Tibial nerve (tissue), 4 donors: Measurements from ENCODE around the gene DOC2A. TPM values are rescaled to one million over a fixed set of nuclear protein-coding genes. Genes with fewer than 3 reads are reported as not detected.
A peak's percentile ranks its signal among the peaks of the same experiment; 100 is the strongest.

Source experiments
- DNase-seq, 2 donors: peaks; one replicate each; pipeline ENCODE4 v3.0.0-alpha.2; 2019; ENCODE audit warnings: low spot score in 2 of 2
- H3K27ac ChIP-seq, 4 donors: fragments of 200-600 bp; sonication (generic) in 3 of 4; one replicate each; pipeline ENCODE4 v1.5.1; 2017 to 2019; ENCODE audit warnings: mild to moderate bottlenecking in 1 of 4
- H3K27me3 ChIP-seq, 2 donors: fragments of 200-600 bp; sonication (generic) in 1 of 2; one replicate each; pipeline versions ENCODE4 v1.5.1 to v1.6.0; 2017 to 2019
- H3K36me3 ChIP-seq, 3 donors: fragments of 200-600 bp; sonication (generic); one replicate each; pipeline ENCODE4 v1.5.1; 2018 to 2019
- H3K4me1 ChIP-seq, 4 donors: fragments of 200-600 bp; sonication (generic) in 3 of 4; one replicate each; pipeline ENCODE4 v1.5.1; 2017 to 2019
- H3K4me3 ChIP-seq, 4 donors: fragments of 200-600 bp; sonication (generic) in 3 of 4; one replicate each; pipeline ENCODE4 v1.5.1; 2017 to 2019; ENCODE audit warnings: mild to moderate bottlenecking in 1 of 4, moderate library complexity in 1 of 4
- H3K9me3 ChIP-seq, 4 donors: fragments of 200-600 bp; sonication (generic) in 3 of 4; one replicate each; pipeline ENCODE4 v1.5.1; 2017 to 2019
- CTCF ChIP-seq, 5 experiments: fragments of 200-600 bp in 3 of 5; fragments of 450-650 bp in 2 of 5; sonication (generic) in 3 of 5; IDR thresholded peaks; one replicate each; pipeline ENCODE4 v1.5.1; 2016 to 2019; ENCODE audit warnings: antibody characterized with exemption in 5 of 5, mild to moderate bottlenecking in 3 of 5, moderate library complexity in 2 of 5
- EP300 ChIP-seq, 2 donors: sonication (generic); formaldehyde crosslinking; IDR thresholded peaks; one replicate each; pipeline ENCODE4 v1.6.1; 2017; ENCODE audit warnings: antibody characterized with exemption in 2 of 2, mild to moderate bottlenecking in 1 of 2
- POLR2A ChIP-seq, 2 donors: fragments of 450-650 bp; IDR thresholded peaks; one replicate each; pipeline ENCODE4 v1.6.1; 2017; ENCODE audit warnings: antibody characterized with exemption in 2 of 2, mild to moderate bottlenecking in 2 of 2, moderate library complexity in 2 of 2
- WGBS, 2 donors: methylation state at CpG; one replicate each; pipeline ENCODE4 v1.1.5; 2018; 5-methylcytosine and 5-hydroxymethylcytosine counted together
- total RNA-seq, 4 donors: library from RNA; depleted of rRNA; stranded (reverse); fragments of >200 nt; gene quantifications; one replicate each; pipeline ENCODE4 v1.1.0, GENCODE V29; 2016

Gene DOC2A
- total RNA-seq, 4 donors from 2014 or later: 0.44 to 4.2 (median 1.7) TPM

DNA sequence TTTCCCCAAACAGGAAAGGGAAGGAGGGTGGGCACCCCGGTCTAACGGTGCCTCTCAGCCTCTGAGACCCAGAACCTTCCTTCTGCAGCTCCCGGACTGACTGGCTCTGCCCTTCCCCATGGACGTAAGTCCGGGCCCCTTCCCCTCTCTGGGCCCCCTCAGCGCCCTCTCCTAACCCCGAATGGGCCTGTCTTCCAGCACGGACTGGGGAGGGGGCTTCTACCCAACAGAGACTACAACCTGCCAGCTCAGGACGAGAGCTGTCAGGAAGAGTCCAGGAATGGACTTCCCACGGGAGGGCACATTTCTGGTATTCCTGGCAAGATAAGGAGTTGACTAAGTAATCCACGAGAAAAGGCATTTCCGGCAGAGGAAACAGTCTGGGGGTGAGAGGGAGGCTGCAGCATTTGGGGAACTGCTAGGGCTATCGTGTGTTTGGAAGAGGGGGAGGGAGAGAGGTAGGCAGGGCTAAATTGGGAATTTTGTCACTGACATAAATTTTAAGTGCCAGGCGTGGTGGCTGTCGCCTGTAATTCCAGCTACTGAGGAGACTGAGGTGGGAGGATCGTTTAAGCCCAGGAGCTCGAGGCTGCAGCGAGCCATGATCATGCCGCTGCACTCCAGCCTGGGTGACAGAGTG, 42.7 kb upstream of the DOC2A start:
- Histone ChIP-seq H3K9me3 (no peaks in the 10 kb centered on the region), H3K27ac (peak overlapping the region in 1 of 4 donors; percentile 62), H3K36me3 (no peaks in the 10 kb centered on the region), H3K27me3 (no peaks in the 10 kb centered on the region), H3K4me3 (peak overlapping the region; percentile 45 to 71 (median 58)), H3K4me1 (peaks cover 0 to 26% (median 13%) of the 10 kb centered on the region in 4 donors)
- 2 to 3% methylated on average over 18 to 19 of the region's 19 CpGs for WGBS, 2 donors
- TF ChIP-seq CTCF (IDR thresholded peaks at IDR 0.05) (no peak), EP300 (IDR thresholded peaks at IDR 0.05) (no peak), POLR2A (IDR thresholded peaks at IDR 0.05) (no peak)
- no peak for DNase-seq

DNA sequence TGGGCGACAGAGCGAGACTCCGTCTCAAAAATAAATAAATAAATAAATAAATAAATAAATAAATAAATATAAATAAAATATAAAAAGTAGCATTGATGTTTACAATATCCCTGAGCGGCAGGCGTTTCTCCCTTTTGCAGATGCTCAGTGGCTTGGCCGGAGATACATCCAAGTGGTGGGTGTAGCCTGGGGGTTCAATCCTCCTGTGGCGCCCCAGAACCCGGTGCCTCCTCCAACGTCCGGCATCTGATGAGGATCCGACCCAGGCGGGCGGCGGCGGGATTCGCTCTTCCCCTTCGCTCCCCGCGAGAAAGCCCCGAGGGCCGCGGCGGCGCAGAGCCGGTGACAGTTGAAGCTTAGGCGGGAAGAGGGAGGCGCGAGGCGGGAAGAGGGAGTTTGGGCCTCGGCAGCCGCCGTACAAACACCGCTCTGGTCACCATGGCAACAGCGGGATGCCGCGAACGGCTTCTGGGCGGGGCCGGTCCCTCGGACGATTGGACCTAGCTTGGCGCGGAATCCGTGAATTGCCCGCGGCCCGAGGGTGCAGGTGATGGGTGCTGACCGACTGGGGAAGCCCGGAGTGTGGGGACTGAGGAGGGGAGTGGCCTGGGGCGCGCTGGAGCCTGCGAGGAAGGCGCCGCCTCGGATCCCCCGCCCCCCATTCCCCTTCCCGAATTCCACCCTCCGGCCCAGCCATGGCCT, 42.0 kb upstream of the DOC2A start:
- H3K4me3 ChIP-seq: peak overlapping the region; percentile 45 to 71 (median 58)
- TF ChIP-seq POLR2A (IDR thresholded peaks at IDR 0.05) (no peak), EP300 (IDR thresholded peaks at IDR 0.05) (peak; percentile 71 to 89), CTCF (IDR thresholded peaks at IDR 0.05) (peak in 1 of 5 experiments; percentile 38)
- peak; percentile 88 to 91 for DNase-seq
- 4 to 6% methylated on average over 43 to 57 of the region's 58 CpGs for WGBS, 2 donors
- no peaks in the 10 kb centered on the region for H3K9me3 ChIP-seq
- H3K27ac ChIP-seq: peak overlapping the region in 1 of 4 donors; percentile 62
- no peaks in the 10 kb centered on the region for H3K36me3 ChIP-seq
- H3K4me1 ChIP-seq: peaks cover 0 to 26% (median 13%) of the 10 kb centered on the region in 4 donors
- H3K27me3 ChIP-seq: no peaks in the 10 kb centered on the region

GRCh38 chr16:30051518-30051917, 40.7 kb upstream of the DOC2A start:
- H3K9me3 ChIP-seq: no peaks in the 10 kb centered on the region
- peaks cover 0 to 26% (median 13%) of the 10 kb centered on the region in 4 donors for H3K4me1 ChIP-seq
- no peak for TF ChIP-seq EP300 (IDR thresholded peaks at IDR 0.05)
- no peak for TF ChIP-seq POLR2A (IDR thresholded peaks at IDR 0.05)
- TF ChIP-seq CTCF (IDR thresholded peaks at IDR 0.05): no peak
- H3K4me3 ChIP-seq: no peak overlapping the region
- 81 to 89% methylated on average over 3 of the region's 3 CpGs for WGBS, 2 donors
- H3K27ac ChIP-seq: no peak overlapping the region
- H3K27me3 ChIP-seq: no peaks in the 10 kb centered on the region
- DNase-seq: no peak
- H3K36me3 ChIP-seq: no peaks in the 10 kb centered on the region

DNA sequence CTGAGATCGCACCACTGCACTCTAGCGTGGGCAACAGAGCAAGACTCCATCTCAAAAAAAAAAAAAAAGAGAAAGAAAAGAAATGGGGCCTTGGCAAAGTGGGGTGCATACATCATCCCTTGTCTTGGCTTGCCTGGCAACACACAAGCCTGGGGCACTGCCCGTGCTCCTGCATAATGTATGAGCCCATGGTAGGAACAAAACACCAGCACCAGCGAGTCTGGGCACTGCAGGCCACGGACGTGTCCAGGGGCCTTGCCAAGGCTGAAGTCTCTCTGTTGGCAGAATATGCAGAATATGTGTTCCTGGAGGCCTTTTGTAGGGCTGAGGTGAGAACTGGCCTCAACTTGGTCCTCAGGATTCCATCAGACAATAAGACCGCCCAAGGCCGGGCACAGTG, 39.0 kb upstream of the DOC2A start:
- no peak for TF ChIP-seq EP300 (IDR thresholded peaks at IDR 0.05)
- no peak for TF ChIP-seq POLR2A (IDR thresholded peaks at IDR 0.05)
- no peak for TF ChIP-seq CTCF (IDR thresholded peaks at IDR 0.05)
- Histone ChIP-seq H3K36me3 (no peaks in the 10 kb centered on the region), H3K27me3 (no peaks in the 10 kb centered on the region), H3K4me1 (peaks cover 0 to 24% (median 13%) of the 10 kb centered on the region in 4 donors), H3K27ac (no peak overlapping the region), H3K4me3 (no peak overlapping the region), H3K9me3 (no peaks in the 10 kb centered on the region)
- DNase-seq: no peak
- 90 to 91% methylated on average over 8 of the region's 8 CpGs for WGBS, 2 donors

DNA sequence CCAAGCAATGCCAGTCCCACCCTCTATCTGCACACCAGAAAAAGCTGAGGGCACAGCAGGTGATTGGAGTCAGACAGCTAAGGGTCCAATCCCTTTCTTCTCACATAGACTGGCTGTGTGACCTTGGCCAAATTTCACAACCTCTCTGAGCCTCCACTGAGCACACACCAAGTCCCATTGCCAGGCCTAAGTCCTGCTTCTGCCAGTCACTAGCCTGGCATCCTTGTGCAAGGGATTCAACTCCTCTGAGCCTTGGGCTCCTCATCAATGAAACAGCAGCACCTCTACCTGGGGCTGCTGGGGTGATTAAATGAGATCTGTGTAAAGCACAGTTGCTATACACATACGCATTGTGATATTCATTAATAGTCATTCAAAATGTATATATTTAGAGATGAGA, 35.8 kb upstream of the DOC2A start:
- Histone ChIP-seq H3K4me3 (no peak overlapping the region), H3K27ac (no peak overlapping the region), H3K36me3 (no peaks in the 10 kb centered on the region), H3K27me3 (peaks cover 0 to 9% of the 10 kb centered on the region in 2 donors), H3K4me1 (no peaks in the 10 kb centered on the region), H3K9me3 (no peaks in the 10 kb centered on the region)
- TF ChIP-seq EP300 (IDR thresholded peaks at IDR 0.05) (no peak), POLR2A (IDR thresholded peaks at IDR 0.05) (no peak), CTCF (IDR thresholded peaks at IDR 0.05) (no peak)
- WGBS, 2 donors: 80 to 89% methylated on average over 1 of the region's 1 CpG
- no peak for DNase-seq
